Subcutaneous abdominal adipose tissue (tissue), 5 donors: ENCODE results near the gene LBX1.

ENCODE experiments used
- H3K27ac ChIP-seq: one replicate; pipeline ENCODE4 v1.7.0; 2013; ENCODE audit warnings: low read depth, mild to moderate bottlenecking, inconsistent platforms, low read length, moderate library complexity
- H3K27me3 ChIP-seq, 5 donors: one replicate each; pipeline ENCODE4 v1.7.0; 2013; ENCODE audit warnings: low read length in 5 of 5, inconsistent platforms in 1 of 5; ENCODE audit not compliant: control insufficient read depth in 5 of 5, insufficient read depth in 4 of 5
- H3K36me3 ChIP-seq, 5 donors: one replicate each; pipeline ENCODE4 v1.7.0; 2013; ENCODE audit warnings: low read length in 5 of 5; ENCODE audit not compliant: control insufficient read depth in 5 of 5, insufficient read depth in 5 of 5
- H3K4me1 ChIP-seq, 5 donors: one replicate each; pipeline ENCODE4 v1.7.0; 2013; ENCODE audit warnings: low read length in 5 of 5, mild to moderate bottlenecking in 3 of 5, moderate library complexity in 1 of 5; ENCODE audit not compliant: control insufficient read depth in 5 of 5, insufficient read depth in 5 of 5
- H3K4me3 ChIP-seq, 5 donors: one replicate each; pipeline ENCODE4 v1.7.0; 2013; ENCODE audit warnings: low read length in 5 of 5, low read depth in 1 of 5
- H3K9ac ChIP-seq, 5 donors: one replicate each; pipeline ENCODE4 v1.7.0; 2013; ENCODE audit warnings: low read length in 5 of 5, mild to moderate bottlenecking in 4 of 5, moderate library complexity in 3 of 5
- H3K9me3 ChIP-seq, 5 donors: one replicate each; pipeline ENCODE4 v1.7.0; 2013; ENCODE audit warnings: low read length in 5 of 5; ENCODE audit not compliant: control insufficient read depth in 5 of 5
- donor health status: healthy.
- donor health status: healthy.
- donor health status: healthy.
- donor health status: healthy.
- donor health status: healthy.

LBX1 gene

GRCh38 chr10:101244321-101245050 is 15.2 kb upstream of the LBX1 start:
- Histone ChIP-seq H3K36me3 (no peaks in the 10 kb centered on the region), H3K9me3 (no peaks in the 10 kb centered on the region), H3K4me1 (peaks cover 9 to 34% (median 26%) of the 10 kb centered on the region in 5 donors), H3K27ac (no peak overlapping the region), H3K27me3 (peaks cover 6 to 19% (median 13%) of the 10 kb centered on the region in 5 donors), H3K9ac (no peak overlapping the region), H3K4me3 (no peak overlapping the region)

- no peak overlapping the region for H3K9ac ChIP-seq
- peak overlapping the region in 1 of 5 donors; percentile 19 for H3K4me3 ChIP-seq
- H3K27me3 ChIP-seq, result peaks cover 22 to 36% (median 33%) of the 10 kb centered on the region in 5 donors
- H3K9me3 ChIP-seq, result peaks cover 0 to under 1% (median 0%) of the 10 kb centered on the region in 5 donors
- no peaks in the 10 kb centered on the region for H3K36me3 ChIP-seq
- H3K4me1 ChIP-seq, result peaks cover 9 to 39% (median 30%) of the 10 kb centered on the region in 5 donors
- no peak overlapping the region for H3K27ac ChIP-seq
Observed at GRCh38 chr10:101241840-101242707, 12.8 kb upstream of the LBX1 start.

DNA sequence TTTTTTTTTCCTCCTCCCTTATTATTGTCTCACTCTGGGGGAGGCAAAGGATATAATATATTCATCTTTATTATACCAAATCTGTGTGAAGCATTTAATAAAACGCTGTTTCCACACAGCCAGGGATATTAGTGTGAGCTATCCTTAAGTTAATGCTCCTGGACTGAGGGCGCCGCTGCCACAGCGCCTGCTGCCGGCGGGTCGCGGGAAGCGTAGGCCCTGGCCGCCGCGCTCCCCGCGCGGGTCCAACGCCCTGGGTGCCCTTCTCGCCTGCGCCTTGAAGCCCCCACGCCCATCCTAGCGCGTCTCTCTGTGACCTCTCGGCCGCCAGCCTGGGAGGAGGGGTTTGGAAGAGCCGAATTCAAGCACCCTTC is 9.5 kb upstream of the LBX1 start:
- Histone ChIP-seq H3K4me3 (no peak overlapping the region), H3K9me3 (peaks cover 0 to 4% (median 3%) of the 10 kb centered on the region in 5 donors), H3K4me1 (peaks cover 5 to 38% (median 29%) of the 10 kb centered on the region in 5 donors), H3K36me3 (no peaks in the 10 kb centered on the region), H3K27me3 (peaks cover 49 to 67% (median 65%) of the 10 kb centered on the region in 5 donors), H3K9ac (no peak overlapping the region), H3K27ac (no peak overlapping the region)

DNA sequence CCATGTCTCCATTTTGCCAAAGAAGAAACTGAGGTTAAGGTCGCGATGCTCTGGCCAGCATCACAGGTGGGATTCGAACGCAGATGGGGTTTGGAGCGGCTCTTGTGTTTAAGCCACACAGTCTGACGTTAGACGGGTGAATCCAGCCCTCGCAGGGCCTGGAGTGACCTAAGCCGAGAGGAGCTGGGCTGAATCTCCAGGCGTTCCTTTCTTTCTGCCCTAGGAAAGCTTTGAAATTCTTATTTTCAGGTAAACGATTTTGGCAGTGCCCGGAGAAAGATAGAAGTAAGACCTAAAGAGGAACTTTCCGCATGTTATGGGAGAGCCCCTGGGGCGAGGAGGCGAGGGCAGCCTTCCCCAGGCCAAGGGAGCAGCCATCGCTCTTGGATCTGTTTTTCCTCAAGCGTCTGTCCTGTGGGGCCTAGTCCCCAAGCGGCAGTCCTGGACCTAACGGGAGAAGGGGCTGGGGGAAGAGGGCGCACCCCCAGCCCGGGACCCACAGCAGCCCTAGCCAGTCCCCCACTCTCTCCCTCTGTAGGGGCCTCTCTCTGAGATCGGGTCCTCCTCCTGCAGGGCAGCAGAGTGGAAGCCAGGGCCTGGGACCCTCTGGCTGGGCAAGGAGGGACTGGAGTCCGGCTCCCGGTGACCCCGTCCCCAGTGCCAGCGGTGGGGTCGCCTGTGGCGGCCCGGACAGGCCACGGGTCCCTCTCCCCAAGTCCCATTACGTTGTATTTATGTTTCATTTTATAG is 8.9 kb upstream of the LBX1 start:
- Histone ChIP-seq H3K27me3 (peaks cover 51 to 73% (median 71%) of the 10 kb centered on the region in 5 donors), H3K27ac (no peak overlapping the region), H3K4me3 (no peak overlapping the region), H3K4me1 (peaks cover 5 to 32% (median 26%) of the 10 kb centered on the region in 5 donors), H3K9me3 (peaks cover 0 to 4% (median 3%) of the 10 kb centered on the region in 5 donors), H3K9ac (no peak overlapping the region), H3K36me3 (no peaks in the 10 kb centered on the region)

GRCh38 chr10:101237081-101237981 is 8.1 kb upstream of the LBX1 start:
- Histone ChIP-seq H3K27me3 (peaks cover 59 to 81% (median 79%) of the 10 kb centered on the region in 5 donors), H3K9me3 (peaks cover 0 to 4% (median 3%) of the 10 kb centered on the region in 5 donors), H3K9ac (no peak overlapping the region), H3K4me3 (peak overlapping the region in 1 of 5 donors; percentile 7), H3K4me1 (peaks cover 5 to 24% (median 20%) of the 10 kb centered on the region in 5 donors), H3K27ac (no peak overlapping the region), H3K36me3 (no peaks in the 10 kb centered on the region)

GRCh38 chr10:101236376-101237080 is 7.3 kb upstream of the LBX1 start:
- Histone ChIP-seq H3K4me3 (peak overlapping the region in 1 of 5 donors; percentile 7), H3K9me3 (peaks cover 0 to 4% (median 3%) of the 10 kb centered on the region in 5 donors), H3K9ac (no peak overlapping the region), H3K27ac (no peak overlapping the region), H3K36me3 (no peaks in the 10 kb centered on the region), H3K27me3 (peaks cover 67 to 89% (median 84%) of the 10 kb centered on the region in 5 donors), H3K4me1 (peaks cover 0 to 16% (median 14%) of the 10 kb centered on the region in 5 donors)

DNA sequence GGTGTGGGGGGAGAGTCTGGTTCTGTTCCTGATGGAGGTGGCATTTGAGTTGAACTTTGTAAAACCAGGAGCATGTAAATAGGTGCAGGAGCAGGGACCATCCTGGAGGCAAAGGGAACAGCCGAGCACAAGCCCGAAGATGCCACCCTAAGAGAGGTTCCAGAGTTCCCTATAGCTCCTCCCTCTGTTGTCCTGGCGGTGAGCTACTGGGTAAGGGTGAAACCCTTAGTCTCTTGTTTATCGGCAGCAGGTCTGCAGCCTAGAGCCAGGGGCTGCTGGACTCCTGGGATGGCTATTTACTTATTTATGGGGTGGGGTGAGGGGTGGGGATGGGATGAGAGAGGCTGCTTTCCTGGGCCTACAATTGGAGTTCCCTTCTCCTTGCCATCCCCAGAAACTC is 6.5 kb upstream of the LBX1 start:
- no peak overlapping the region for H3K27ac ChIP-seq
- H3K36me3 ChIP-seq, result no peaks in the 10 kb centered on the region
- no peak overlapping the region for H3K9ac ChIP-seq
- H3K4me1 ChIP-seq, result peaks cover 0 to 16% (median 14%) of the 10 kb centered on the region in 5 donors
- no peak overlapping the region for H3K4me3 ChIP-seq
- peaks cover 0 to 4% (median 3%) of the 10 kb centered on the region in 5 donors for H3K9me3 ChIP-seq
- peaks cover 75 to 97% (median 88%) of the 10 kb centered on the region in 5 donors for H3K27me3 ChIP-seq

DNA sequence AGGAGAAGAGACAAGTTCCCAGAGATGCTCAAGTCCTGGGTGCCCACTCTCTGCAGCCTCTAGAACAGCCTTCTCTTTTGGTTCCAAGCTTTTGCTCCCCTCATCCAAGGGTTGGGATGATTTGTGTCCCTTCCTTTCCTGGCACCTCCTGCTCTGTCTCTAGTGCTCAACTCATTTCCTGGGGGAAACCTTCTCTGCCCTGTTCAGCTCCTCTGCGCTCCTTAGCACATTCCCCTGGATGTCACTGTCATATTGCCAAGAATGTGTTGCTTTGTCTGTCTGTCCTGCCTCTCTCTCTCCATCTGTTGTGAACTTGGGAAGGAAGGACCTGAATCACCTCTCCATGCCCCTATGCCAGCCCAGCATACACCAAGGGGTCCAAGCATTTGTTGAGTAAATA is 5.1 kb upstream of the LBX1 start:
- Histone ChIP-seq H3K27me3 (peaks cover 85 to 100% (median 96%) of the 10 kb centered on the region in 5 donors), H3K4me3 (no peak overlapping the region), H3K9me3 (peaks cover 0 to 4% (median 3%) of the 10 kb centered on the region in 5 donors), H3K9ac (no peak overlapping the region), H3K4me1 (peaks cover 0 to 28% (median 21%) of the 10 kb centered on the region in 5 donors), H3K27ac (no peak overlapping the region), H3K36me3 (no peaks in the 10 kb centered on the region)
